KOPT-K1 (cell line): ENCODE results near the gene IGSF11.

Experiments used
- H3K27ac ChIP-seq: fragments of 200-600 bp; sonication (generic); 2 replicates; pipeline ENCODE4 v1.5.1; 2016; ENCODE audit warnings: antibody characterized with exemption, mild to moderate bottlenecking, low read depth, low read length; ENCODE audit not compliant: poor library complexity, severe bottlenecking
- H3K36me3 ChIP-seq: fragments of 200-600 bp; sonication (generic); 2 replicates; pipeline ENCODE4 v1.5.1; 2017; ENCODE audit warnings: antibody characterized with exemption, mild to moderate bottlenecking, low read length, moderate library complexity; ENCODE audit not compliant: insufficient read depth
- H3K9me3 ChIP-seq: fragments of 200-600 bp; sonication (generic); 2 replicates; pipeline ENCODE4 v1.5.1; 2017; ENCODE audit warnings: antibody characterized with exemption, low read length, mild to moderate bottlenecking; ENCODE audit not compliant: insufficient read depth, poor library complexity, severe bottlenecking

Gene IGSF11

DNA sequence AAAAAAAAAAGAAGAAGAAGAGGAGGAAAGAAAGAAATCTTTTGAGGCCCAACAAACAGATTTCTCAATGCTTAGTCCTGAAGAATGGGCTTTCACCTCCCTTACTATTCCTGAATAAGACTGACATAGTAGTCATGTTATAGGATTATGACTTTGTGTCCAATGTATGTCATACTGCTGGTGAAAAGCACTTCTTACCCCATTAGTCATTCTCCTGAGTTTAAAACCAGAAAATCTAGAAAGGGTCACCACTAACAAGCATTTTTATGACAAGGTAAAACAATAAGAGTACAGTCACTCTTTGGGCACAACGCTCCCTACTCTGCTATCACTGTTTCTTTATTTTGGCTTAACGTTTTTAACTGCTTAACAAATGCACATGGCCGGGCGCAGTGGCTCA lies 88.2 kb downstream of the IGSF11 start:
- H3K27ac ChIP-seq, result no peak overlapping the region
- H3K9me3 ChIP-seq, result no peaks in the 10 kb centered on the region
- no peaks in the 10 kb centered on the region for H3K36me3 ChIP-seq

DNA sequence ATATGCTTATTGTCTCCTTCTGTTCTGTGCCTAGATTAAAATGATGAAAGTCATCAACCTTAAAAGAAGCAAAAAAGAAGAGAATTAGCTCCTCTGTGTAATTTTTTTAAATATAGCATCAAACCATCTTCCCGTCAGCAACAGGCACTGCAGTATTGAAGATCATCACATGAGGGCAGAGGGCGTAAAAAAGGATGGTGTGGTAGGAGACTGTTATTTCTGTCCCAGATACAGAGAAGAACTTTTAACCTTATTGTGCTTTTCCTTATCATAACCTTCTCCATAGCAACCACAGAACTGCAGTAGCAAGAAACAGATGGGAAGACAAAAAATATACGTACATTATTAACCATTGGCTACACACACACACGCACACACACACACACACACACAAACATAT lies 88.8 kb downstream of the IGSF11 start:
- H3K36me3 ChIP-seq, result no peaks in the 10 kb centered on the region
- no peaks in the 10 kb centered on the region for H3K9me3 ChIP-seq
- no peak overlapping the region for H3K27ac ChIP-seq

DNA sequence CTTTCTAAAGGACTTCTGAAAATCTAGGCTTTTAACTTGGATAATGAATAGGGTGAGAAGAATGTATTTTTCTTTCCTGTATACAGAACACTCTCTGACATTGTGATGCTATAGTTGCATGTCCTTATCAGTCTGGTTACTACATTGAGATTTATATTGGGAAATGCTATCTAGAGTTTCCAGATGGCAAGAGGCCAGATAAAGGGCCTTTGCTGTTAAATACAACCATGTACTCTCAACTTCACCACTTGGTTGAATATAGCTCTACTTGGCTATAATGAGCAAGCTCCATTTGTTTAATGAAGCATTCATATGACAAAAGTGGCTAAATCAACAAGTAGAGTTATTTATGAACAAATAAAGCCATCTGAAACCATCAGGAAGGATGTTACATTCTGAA lies 91.0 kb downstream of the IGSF11 start:
- no peaks in the 10 kb centered on the region for H3K9me3 ChIP-seq

DNA sequence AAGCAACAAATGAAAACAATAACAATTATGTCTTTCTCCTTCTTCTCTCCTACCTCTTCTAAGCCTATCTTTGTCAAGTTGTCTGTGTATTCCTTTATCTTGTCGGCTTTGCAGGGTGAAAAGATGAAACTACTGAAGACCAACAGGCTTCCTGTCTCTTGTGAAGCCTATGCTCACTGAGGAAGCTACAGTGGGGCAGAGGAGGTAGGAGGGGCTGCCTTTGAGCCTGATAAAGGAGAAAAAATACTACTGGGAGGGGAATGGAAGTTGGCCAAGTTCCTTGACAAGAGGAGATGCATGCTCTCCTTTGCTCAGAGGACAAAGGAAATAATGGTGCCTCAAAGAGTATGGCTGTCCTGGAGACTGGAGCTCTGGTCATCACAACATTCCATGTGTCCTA lies 92.0 kb downstream of the IGSF11 start:
- no peaks in the 10 kb centered on the region for H3K36me3 ChIP-seq
- no peak overlapping the region for H3K27ac ChIP-seq
- no peaks in the 10 kb centered on the region for H3K9me3 ChIP-seq

More for the DNA sequence above, 91.0 kb downstream of the IGSF11 start:
- Histone ChIP-seq H3K36me3 (no peaks in the 10 kb centered on the region), H3K27ac (no peak overlapping the region)

DNA sequence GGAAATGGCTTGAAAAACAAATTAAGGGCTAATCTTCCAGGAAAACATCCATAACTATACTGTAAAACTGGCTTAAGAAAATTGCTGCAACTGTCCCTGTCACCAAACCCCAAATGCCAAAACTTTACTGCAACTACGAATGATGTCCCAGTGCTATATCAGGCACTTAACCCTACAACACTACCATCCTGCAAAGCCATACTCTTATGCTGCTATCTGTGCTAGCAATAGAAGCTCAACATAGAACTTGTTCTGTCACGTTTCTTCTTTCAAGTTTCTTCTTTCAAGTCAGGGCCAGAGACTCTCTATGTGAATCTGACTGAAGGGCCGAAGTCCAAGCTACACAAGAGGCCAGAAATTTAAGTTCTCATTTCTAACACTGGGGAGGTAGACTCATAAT lies 92.5 kb downstream of the IGSF11 start:
- Histone ChIP-seq H3K9me3 (no peaks in the 10 kb centered on the region), H3K27ac (no peak overlapping the region), H3K36me3 (no peaks in the 10 kb centered on the region)

DNA sequence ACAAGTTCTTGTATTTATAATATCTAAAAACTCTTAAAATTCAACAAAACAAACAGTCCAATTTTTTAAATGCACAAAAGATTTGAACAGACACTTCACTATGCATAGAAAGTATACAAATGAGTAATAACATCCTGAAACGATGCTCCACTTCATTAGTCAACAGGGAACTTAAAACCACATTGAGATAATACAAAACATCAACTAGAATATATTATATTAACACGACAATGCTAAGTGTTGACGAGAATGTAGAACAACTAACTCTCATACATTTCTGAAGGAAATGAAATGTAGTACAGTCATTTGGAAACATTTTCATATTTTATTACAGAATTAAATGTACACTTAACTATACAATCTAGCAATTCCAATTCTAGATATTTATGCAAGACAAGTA lies 93.4 kb downstream of the IGSF11 start:
- Histone ChIP-seq H3K36me3 (no peaks in the 10 kb centered on the region), H3K9me3 (no peaks in the 10 kb centered on the region)

DNA sequence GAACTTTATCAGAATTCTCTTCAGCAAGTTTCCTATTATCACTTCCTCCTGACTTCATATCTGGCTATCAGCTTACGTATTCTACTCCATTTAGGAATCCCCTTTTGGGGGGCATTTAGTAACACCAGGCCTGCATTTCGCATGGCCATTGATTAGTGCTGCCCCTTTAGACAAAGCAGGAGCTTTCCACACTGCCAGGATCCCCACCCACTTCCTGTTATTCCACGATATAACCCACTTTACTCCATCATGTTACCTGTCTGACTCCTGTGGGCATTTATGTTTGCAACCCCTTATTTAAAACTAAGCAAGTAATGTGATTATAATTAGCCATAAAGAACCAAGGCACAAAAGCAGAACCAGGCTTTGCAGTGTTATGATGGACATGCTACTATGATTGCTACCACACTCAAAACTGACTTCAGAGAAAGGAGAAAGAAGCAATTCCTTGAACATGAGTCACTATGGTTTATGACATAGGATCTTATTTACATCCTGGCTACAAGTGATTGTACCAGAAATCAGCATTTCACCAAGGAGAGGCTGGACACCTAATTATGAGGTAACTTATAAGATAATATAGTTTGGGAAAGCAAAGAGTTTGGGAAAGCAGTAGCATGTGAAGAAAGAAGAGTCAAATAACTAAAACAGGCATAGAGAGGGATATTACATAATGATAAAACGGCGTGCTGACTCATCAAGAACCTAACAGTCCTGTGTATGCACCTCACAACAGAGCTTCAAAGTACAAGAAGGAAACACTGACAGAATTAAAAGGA lies 96.3 kb downstream of the IGSF11 start:
- H3K27ac ChIP-seq, result no peak overlapping the region
- H3K36me3 ChIP-seq, result no peaks in the 10 kb centered on the region
- H3K9me3 ChIP-seq, result no peaks in the 10 kb centered on the region

More for the DNA sequence above, 93.4 kb downstream of the IGSF11 start:
- no peak overlapping the region for H3K27ac ChIP-seq

DNA sequence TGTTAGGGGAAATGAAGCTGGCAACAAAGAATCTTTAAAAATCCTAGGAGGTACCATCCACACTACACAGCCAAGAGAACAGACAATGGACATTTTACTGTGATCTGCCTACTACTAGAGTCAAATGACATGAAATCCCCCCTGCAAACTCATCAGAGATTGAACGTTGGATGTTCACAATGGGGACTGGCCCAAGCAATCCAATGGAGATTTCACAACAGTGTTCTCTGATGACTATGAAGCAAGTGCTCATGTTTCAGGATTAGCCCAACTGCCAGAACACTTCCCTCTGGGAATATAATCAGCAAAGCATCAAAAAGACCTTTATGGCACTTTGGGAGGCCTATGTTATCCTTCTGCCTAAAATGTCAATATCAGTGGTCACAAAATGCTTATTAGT lies 97.8 kb downstream of the IGSF11 start:
- Histone ChIP-seq H3K27ac (no peak overlapping the region), H3K9me3 (no peaks in the 10 kb centered on the region), H3K36me3 (no peaks in the 10 kb centered on the region)

DNA sequence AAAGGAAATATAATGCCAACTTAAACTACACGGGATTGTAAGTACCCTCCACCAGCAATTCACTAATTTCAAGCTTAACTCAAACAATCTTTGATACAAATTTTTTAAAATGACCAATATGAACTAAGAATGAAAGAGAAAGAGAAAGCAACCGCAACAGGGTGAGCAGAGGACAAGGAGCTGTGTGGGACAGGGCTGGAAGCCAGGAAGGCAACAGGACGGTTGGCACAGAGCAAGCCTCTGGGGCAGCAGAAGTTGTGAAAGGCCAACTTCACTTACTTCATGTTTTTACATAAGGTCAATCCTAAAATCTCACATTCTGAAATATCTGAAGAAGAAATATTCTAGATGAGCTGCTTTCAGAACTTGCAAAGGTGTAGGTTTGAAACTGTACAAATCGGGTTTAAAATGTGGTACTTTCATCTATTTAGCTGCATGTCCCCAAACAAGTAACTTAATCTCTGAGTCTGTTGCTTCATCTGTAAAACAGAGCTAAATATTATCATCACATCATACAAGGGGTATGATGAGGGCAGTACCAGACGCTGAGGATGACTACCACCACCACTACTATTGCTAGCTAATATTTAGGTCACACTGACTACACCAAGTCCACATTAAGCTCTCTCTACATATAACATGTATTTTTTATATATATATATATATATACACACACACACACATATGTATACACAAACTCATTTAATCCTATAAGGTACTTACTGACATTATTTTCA lies 101.7 kb downstream of the IGSF11 start:
- Histone ChIP-seq H3K9me3 (no peaks in the 10 kb centered on the region), H3K36me3 (no peaks in the 10 kb centered on the region), H3K27ac (no peak overlapping the region)

DNA sequence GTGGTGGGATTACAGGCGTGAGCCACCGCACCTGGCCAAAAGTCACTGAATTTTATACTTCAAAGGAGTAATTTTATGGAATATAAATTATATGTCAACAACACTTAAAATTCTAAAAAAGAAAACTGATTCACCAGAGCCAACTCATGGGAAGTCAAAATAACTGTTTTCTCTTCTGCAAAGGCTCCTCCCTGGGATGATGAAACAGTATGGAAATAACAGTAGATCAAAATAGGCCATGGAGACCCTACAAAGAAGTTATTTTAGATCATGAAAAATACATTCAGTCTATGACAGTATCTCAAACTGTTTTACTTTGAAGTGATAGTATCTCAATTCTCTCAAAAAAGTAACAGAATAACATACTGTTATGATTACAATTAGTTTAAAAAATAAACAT lies 102.7 kb downstream of the IGSF11 start:
- Histone ChIP-seq H3K9me3 (no peaks in the 10 kb centered on the region), H3K36me3 (no peaks in the 10 kb centered on the region), H3K27ac (no peak overlapping the region)

DNA sequence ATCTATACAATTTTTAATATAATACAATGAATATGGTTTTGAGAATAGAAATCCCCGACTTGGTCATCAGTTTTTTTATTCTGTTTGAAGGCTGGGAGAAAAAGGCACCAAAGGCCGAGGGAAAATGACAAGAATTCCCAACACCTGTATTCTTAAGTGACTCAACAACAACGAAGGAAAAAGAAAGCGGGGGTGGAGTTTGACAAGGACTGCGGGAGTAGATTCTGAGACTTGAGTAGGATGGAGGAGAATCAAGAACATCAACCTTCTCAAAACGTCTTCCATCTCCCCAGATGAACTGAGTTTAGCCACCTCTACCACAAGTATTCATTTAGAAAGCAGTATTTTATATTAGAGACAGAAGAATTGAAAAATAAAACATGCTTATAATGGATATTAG lies 107.2 kb downstream of the IGSF11 start:
- Histone ChIP-seq H3K27ac (no peak overlapping the region), H3K9me3 (no peaks in the 10 kb centered on the region), H3K36me3 (no peaks in the 10 kb centered on the region)

DNA sequence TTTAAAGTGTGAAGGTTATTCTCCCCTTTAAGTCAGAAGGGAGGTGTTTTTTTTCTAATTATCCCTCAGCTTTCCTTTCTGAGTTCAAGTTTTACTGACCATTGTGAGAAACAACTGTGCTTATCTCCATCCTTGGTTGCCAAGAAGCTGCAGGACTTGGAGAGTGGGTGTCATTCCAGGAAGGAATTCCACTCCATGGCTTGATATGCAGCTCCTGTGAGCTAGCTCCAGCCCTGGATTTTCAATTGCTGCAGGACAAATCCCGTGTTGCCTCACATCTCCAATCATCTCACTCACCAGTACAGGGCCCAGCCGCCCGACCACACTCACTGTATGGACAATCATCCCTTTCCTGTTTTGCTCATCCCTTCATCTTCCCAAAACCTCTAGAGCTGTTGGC lies 122.5 kb downstream of the IGSF11 start:
- Histone ChIP-seq H3K36me3 (no peaks in the 10 kb centered on the region), H3K9me3 (no peaks in the 10 kb centered on the region)

DNA sequence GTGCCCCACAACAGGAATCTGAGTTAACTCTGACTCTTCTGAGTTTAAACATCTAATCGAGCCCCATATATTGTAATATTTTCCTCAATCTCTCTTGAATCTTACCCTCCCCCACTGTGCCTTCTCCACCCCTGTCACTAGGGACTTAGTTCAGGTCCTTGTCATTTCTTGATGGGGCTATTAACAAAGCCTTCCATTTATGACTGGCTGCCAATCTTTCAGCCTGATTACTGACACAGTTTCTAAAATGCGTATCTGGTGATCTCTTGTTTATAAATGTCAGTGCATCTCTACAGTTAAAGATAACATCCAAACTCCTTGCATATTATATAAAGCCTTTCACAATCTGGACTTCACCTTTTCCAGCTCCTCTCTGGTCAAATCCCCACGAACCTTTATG lies 124.3 kb downstream of the IGSF11 start:
- H3K36me3 ChIP-seq, result no peaks in the 10 kb centered on the region
- no peaks in the 10 kb centered on the region for H3K9me3 ChIP-seq
- H3K27ac ChIP-seq, result no peak overlapping the region

More for the DNA sequence above, 122.5 kb downstream of the IGSF11 start:
- H3K27ac ChIP-seq, result no peak overlapping the region

DNA sequence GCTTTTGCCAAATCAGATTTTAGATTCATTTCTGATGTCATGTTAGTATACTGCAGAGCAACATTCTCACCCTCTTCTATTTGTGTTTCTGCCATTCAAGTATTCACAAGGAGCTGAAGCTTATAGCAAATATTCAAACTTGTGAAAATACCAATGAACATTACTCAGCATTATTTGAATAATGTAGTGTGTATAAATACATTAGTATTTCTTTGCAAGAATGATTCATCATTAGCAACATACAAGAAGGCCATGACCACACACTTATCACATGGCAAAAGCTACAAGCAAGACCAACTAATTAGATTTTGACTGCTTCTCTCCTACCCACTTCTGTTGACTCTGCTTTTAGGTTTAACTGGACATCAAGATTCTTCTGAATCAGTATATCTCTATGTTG lies 124.9 kb downstream of the IGSF11 start:
- Histone ChIP-seq H3K36me3 (no peaks in the 10 kb centered on the region), H3K27ac (no peak overlapping the region), H3K9me3 (no peaks in the 10 kb centered on the region)

DNA sequence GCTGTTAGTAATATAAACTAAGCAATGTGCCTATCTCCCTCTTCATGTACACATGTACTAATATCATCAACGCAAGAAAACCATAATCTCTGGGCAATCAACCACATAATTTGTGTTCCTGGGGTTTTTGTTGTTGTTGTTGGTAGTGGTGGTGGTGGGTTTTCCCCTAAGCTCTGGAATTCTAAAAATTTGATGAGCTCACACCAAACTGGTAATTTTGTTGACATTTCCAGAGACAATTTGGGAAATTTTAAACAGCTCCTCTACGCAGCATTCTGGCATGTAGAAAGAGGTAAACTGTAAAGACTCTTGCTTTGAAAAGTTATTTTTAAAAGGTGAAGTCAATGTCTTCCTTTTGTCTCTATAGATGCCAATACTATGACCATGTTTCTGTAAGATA lies 126.7 kb downstream of the IGSF11 start:
- no peaks in the 10 kb centered on the region for H3K9me3 ChIP-seq
- no peak overlapping the region for H3K27ac ChIP-seq
- H3K36me3 ChIP-seq, result no peaks in the 10 kb centered on the region
